HepG2 (cell line): ENCODE results near the gene TPTE2. TPM values are rescaled to one million over a fixed set of nuclear protein-coding genes. Genes with fewer than 3 reads are reported as not detected.
A peak's percentile ranks its signal among the peaks of the same experiment; 100 is the strongest.

ENCODE experiments used
- AKAP8 ChIP-seq: sonication (generic); formaldehyde crosslinking; IDR thresholded peaks from 2 replicates; pipeline ENCODE4 v1.5.1; 2020; ENCODE audit warnings: mild to moderate bottlenecking, missing genetic modification reagents
- ARNT ChIP-seq: fragments of 450-650 bp; IDR thresholded peaks from 2 replicates; pipeline ENCODE4 v1.6.1; 2017
- FOXP1 ChIP-seq, 2 experiments: fragments of 450-650 bp in 1 of 2; IDR thresholded peaks; 2 replicates each; pipeline ENCODE4 v1.6.1; 2017 to 2018; ENCODE audit warnings: antibody characterized with exemption in 1 of 2
- HDAC2 ChIP-seq: sonication (generic); formaldehyde crosslinking; IDR thresholded peaks from 2 replicates; pipeline ENCODE4 v1.4.0; 2020; ENCODE audit warnings: missing genetic modification reagents
- HINFP ChIP-seq: sonication (generic); formaldehyde crosslinking; IDR thresholded peaks from 2 replicates; pipeline ENCODE4 v1.4.0; 2020; ENCODE audit warnings: low read depth, mild to moderate bottlenecking, missing genetic modification reagents
- HOXA5 ChIP-seq: sonication (generic); formaldehyde crosslinking; IDR thresholded peaks from 2 replicates; pipeline ENCODE4 v1.4.0; 2020; ENCODE audit warnings: missing genetic modification reagents
- KDM1A ChIP-seq: IDR thresholded peaks from 2 replicates; pipeline ENCODE4 v1.6.1; 2016; ENCODE audit warnings: missing compliant biosample characterization
- MAFF ChIP-seq: IDR thresholded peaks from 2 replicates; pipeline ENCODE4 v1.6.1; 2011; ENCODE audit warnings: low read depth, low read length, improper control_type of control experiment
- NFIB ChIP-seq: sonication (generic); formaldehyde crosslinking; IDR thresholded peaks from 2 replicates; pipeline ENCODE4 v1.9.0; 2021; ENCODE audit warnings: missing genetic modification reagents, mild to moderate bottlenecking, borderline replicate concordance
- PITX1 ChIP-seq: sonication (generic); formaldehyde crosslinking; IDR thresholded peaks from 2 replicates; pipeline ENCODE4 v1.5.1; 2020; ENCODE audit warnings: mild to moderate bottlenecking, missing genetic modification reagents
- SETDB1 ChIP-seq: sonication (generic); formaldehyde crosslinking; IDR thresholded peaks from 2 replicates; pipeline ENCODE4 v1.5.1; 2020; ENCODE audit warnings: missing genetic modification reagents, mild to moderate bottlenecking, borderline replicate concordance
- STAT5B ChIP-seq: sonication (generic); formaldehyde crosslinking; IDR thresholded peaks from 2 replicates; pipeline ENCODE4 v1.4.0; 2020; ENCODE audit warnings: missing genetic modification reagents
- TGIF2 ChIP-seq: IDR thresholded peaks from 2 replicates; pipeline ENCODE4 v1.6.1; 2016; ENCODE audit warnings: control low read depth, missing compliant biosample characterization
- ZBTB38 ChIP-seq: sonication (generic); formaldehyde crosslinking; IDR thresholded peaks from 2 replicates; pipeline ENCODE4 v1.5.1; 2020; ENCODE audit warnings: mild to moderate bottlenecking, missing genetic modification reagents
- ZNF253 ChIP-seq: sonication (generic); formaldehyde crosslinking; IDR thresholded peaks from 2 replicates; pipeline ENCODE4 v1.8.0; 2022; ENCODE audit warnings: mild to moderate bottlenecking, missing genetic modification reagents, borderline replicate concordance
- ZNF619 ChIP-seq: sonication (generic); formaldehyde crosslinking; IDR thresholded peaks from 2 replicates; pipeline ENCODE4 v1.4.0; 2020; ENCODE audit warnings: mild to moderate bottlenecking, missing genetic modification reagents
- ZNF644 ChIP-seq: IDR thresholded peaks from 2 replicates; pipeline ENCODE4 v1.6.1; 2016; ENCODE audit warnings: low read depth
- ZNF775 ChIP-seq: sonication (generic); formaldehyde crosslinking; IDR thresholded peaks from 2 replicates; pipeline ENCODE4 v1.4.0; 2020; ENCODE audit warnings: missing genetic modification reagents, mild to moderate bottlenecking, moderate library complexity, borderline replicate concordance
- polyA plus RNA-seq, 8 experiments: library from polyadenylated mRNA; depleted of rRNA in 3 of 8; stranded (reverse) in 7 of 8; unstranded in 1 of 8; fragments of >200 nt; fragmentation: Illumina TruSeq in 4 of 8; extraction: Trizol in 4 of 8; gene quantifications; 2 replicates each; pipeline versions ENCODE4 v1.2.1 to v1.2.3, GENCODE V29; 2011 to 2016; ENCODE audit warnings: low read depth in 4 of 8, missing spikeins in 1 of 8, mixed read lengths in 1 of 8; ENCODE audit not compliant: insufficient read depth in 1 of 8
- total RNA-seq, 5 experiments: library from RNA; depleted of rRNA; stranded (reverse); fragments of >200 nt; fragmentation: Illumina TruSeq; extraction: Trizol; gene quantifications; 2 replicates each; pipeline ENCODE4 v1.2.3, GENCODE V29; 2016; ENCODE audit warnings: low read depth in 1 of 5
- TF ChIP-seq, protein P1 (sequence below): sonication (generic); formaldehyde crosslinking; IDR thresholded peaks from 2 replicates; pipeline ENCODE4 v1.4.0; 2020; ENCODE audit warnings: missing genetic modification reagents, borderline replicate concordance
- TF ChIP-seq, protein P2 (sequence below): IDR thresholded peaks from 2 replicates; pipeline ENCODE4 v1.6.1; 2016; ENCODE audit warnings: low read depth, missing genetic modification reagents, missing compliant biosample characterization
- TF ChIP-seq, protein P3 (sequence below): sonication (generic); formaldehyde crosslinking; IDR thresholded peaks from 2 replicates; pipeline ENCODE4 v1.4.0; 2020; ENCODE audit warnings: mild to moderate bottlenecking, missing genetic modification reagents

The TPTE2 gene
- total and polyA plus RNA-seq, 2 of the 13 experiments (the other 11 are each of a cell fraction or from before 2014, with no cell fraction given) = 0.07 TPM; not detected in 1

DNA sequence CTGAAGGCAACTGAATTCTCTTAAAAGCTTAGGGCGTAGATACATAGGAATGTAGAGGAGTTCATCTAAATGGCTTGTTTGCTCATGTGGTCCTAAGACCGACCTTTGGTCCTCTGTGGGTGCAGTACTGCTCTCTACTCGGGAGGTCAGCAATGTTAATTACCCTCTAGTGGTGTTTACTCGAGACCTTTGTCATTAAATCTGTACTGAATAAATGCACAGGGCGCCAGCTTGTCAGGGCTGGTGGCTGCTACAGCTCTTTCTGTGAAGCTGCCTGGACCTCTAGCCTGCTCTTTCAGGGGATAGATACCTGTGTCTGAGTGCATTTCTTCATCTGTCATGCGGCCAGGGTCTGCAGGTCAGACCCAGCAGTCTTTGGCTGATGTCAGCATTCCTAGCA lies 43.0 kb upstream of the TPTE2 start (continued):
- TF ChIP-seq ZNF253 = peak; percentile 100
- TF ChIP-seq KDM1A (CRISPR knock-in tag) = peak; percentile 44; the same call in 1 of the 2 replicates
- TF ChIP-seq ZNF644 (CRISPR knock-in tag) = 0 out of 2 replicates have a peak, but pooled peaks have one; percentile 29
- TF ChIP-seq ZBTB38 (CRISPR knock-in tag) = no peak
- TF ChIP-seq, protein P1, sequence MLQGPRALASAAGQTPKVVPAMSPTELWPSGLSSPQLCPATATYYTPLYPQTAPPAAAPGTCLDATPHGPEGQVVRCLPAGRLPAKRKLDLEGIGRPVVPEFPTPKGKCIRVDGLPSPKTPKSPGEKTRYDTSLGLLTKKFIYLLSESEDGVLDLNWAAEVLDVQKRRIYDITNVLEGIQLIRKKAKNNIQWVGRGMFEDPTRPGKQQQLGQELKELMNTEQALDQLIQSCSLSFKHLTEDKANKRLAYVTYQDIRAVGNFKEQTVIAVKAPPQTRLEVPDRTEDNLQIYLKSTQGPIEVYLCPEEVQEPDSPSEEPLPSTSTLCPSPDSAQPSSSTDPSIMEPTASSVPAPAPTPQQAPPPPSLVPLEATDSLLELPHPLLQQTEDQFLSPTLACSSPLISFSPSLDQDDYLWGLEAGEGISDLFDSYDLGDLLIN (CRISPR knock-in tag) = no peak
- TF ChIP-seq PITX1 (CRISPR knock-in tag) = 0 out of 2 replicates have a peak, but pooled peaks have one; percentile 18
- TF ChIP-seq, protein P2, sequence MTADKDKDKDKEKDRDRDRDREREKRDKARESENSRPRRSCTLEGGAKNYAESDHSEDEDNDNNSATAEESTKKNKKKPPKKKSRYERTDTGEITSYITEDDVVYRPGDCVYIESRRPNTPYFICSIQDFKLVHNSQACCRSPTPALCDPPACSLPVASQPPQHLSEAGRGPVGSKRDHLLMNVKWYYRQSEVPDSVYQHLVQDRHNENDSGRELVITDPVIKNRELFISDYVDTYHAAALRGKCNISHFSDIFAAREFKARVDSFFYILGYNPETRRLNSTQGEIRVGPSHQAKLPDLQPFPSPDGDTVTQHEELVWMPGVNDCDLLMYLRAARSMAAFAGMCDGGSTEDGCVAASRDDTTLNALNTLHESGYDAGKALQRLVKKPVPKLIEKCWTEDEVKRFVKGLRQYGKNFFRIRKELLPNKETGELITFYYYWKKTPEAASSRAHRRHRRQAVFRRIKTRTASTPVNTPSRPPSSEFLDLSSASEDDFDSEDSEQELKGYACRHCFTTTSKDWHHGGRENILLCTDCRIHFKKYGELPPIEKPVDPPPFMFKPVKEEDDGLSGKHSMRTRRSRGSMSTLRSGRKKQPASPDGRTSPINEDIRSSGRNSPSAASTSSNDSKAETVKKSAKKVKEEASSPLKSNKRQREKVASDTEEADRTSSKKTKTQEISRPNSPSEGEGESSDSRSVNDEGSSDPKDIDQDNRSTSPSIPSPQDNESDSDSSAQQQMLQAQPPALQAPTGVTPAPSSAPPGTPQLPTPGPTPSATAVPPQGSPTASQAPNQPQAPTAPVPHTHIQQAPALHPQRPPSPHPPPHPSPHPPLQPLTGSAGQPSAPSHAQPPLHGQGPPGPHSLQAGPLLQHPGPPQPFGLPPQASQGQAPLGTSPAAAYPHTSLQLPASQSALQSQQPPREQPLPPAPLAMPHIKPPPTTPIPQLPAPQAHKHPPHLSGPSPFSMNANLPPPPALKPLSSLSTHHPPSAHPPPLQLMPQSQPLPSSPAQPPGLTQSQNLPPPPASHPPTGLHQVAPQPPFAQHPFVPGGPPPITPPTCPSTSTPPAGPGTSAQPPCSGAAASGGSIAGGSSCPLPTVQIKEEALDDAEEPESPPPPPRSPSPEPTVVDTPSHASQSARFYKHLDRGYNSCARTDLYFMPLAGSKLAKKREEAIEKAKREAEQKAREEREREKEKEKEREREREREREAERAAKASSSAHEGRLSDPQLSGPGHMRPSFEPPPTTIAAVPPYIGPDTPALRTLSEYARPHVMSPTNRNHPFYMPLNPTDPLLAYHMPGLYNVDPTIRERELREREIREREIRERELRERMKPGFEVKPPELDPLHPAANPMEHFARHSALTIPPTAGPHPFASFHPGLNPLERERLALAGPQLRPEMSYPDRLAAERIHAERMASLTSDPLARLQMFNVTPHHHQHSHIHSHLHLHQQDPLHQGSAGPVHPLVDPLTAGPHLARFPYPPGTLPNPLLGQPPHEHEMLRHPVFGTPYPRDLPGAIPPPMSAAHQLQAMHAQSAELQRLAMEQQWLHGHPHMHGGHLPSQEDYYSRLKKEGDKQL = no peak
- TF ChIP-seq FOXP1 (IDR thresholded peaks at IDR 0.05) = no peak
- TF ChIP-seq FOXP1 (CRISPR knock-in tag; IDR thresholded peaks at IDR 0.05) = peak; percentile 20; the same call in 1 of the 2 replicates
- TF ChIP-seq TGIF2 = no peak
- TF ChIP-seq ZNF775 (CRISPR knock-in tag) = no peak
- no peak for TF ChIP-seq ARNT
- TF ChIP-seq HDAC2 (CRISPR knock-in tag) = peak; percentile 52; the same call in 1 of the 2 replicates
- no peak for TF ChIP-seq NFIB
- TF ChIP-seq MAFF = 0 out of 2 replicates have a peak, but pooled peaks have one; percentile 24
- no peak for TF ChIP-seq HINFP
- peak; percentile 97 for TF ChIP-seq SETDB1 (CRISPR knock-in tag)
- no peak for TF ChIP-seq STAT5B
- TF ChIP-seq, protein P3, sequence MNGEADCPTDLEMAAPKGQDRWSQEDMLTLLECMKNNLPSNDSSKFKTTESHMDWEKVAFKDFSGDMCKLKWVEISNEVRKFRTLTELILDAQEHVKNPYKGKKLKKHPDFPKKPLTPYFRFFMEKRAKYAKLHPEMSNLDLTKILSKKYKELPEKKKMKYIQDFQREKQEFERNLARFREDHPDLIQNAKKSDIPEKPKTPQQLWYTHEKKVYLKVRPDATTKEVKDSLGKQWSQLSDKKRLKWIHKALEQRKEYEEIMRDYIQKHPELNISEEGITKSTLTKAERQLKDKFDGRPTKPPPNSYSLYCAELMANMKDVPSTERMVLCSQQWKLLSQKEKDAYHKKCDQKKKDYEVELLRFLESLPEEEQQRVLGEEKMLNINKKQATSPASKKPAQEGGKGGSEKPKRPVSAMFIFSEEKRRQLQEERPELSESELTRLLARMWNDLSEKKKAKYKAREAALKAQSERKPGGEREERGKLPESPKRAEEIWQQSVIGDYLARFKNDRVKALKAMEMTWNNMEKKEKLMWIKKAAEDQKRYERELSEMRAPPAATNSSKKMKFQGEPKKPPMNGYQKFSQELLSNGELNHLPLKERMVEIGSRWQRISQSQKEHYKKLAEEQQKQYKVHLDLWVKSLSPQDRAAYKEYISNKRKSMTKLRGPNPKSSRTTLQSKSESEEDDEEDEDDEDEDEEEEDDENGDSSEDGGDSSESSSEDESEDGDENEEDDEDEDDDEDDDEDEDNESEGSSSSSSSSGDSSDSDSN (CRISPR knock-in tag) = no peak
- TF ChIP-seq HOXA5 (CRISPR knock-in tag) = no peak
- no peak for TF ChIP-seq AKAP8
- no peak for TF ChIP-seq ZNF619 (CRISPR knock-in tag)
